ENCODE measurements around the gene TEX38. TPM values are rescaled to one million over a fixed set of nuclear protein-coding genes. Genes with fewer than 3 reads are reported as not detected.
"Not testable (repeated sequence)": the region's sequence is repeated elsewhere in the genome, so short reads cannot be mapped to it uniquely, and the experiment has no call there.

The TEX38 gene
- total RNA-seq, 1 experiment from 2014 or later: not detected

GRCh38 chr1:46653405-46653958 is 18.2 kb upstream of the TEX38 start:
- POLR2A ChIA-PET: no interaction called here
- DNase-seq (ENCODE audit: low read depth, low spot score): no peak
- no peaks in the 10 kb centered on the region for H3K9me3 ChIP-seq (ENCODE audit: control insufficient read depth, insufficient read depth, low read depth, low read length)
- in situ Hi-C loops (cut with HindIII; ENCODE audit: low pct_unique_long_range_greater_than_20kb, low sequenced_read_pairs) (no loop called here), intact Hi-C loops (cut with micrococcal nuclease; ENCODE audit: unreplicated experiment) (no loop called here)
- no peak overlapping the region for H3K4me3 ChIP-seq (ENCODE audit: low read depth in 2 of 2, low read length in 2 of 2)
- peaks cover 16% of the 10 kb centered on the region for H3K36me3 ChIP-seq (ENCODE audit: control insufficient read depth, insufficient read depth, low read length)
- no TSS peak for BruUV-seq (replicated peaks)
- H3K27ac ChIP-seq (ENCODE audit: low read length): peak overlapping the region; percentile 52
- H3K27me3 ChIP-seq (ENCODE audit: control insufficient read depth, insufficient read depth, low read length): no peaks in the 10 kb centered on the region
- TF ChIP-seq, protein P1, sequence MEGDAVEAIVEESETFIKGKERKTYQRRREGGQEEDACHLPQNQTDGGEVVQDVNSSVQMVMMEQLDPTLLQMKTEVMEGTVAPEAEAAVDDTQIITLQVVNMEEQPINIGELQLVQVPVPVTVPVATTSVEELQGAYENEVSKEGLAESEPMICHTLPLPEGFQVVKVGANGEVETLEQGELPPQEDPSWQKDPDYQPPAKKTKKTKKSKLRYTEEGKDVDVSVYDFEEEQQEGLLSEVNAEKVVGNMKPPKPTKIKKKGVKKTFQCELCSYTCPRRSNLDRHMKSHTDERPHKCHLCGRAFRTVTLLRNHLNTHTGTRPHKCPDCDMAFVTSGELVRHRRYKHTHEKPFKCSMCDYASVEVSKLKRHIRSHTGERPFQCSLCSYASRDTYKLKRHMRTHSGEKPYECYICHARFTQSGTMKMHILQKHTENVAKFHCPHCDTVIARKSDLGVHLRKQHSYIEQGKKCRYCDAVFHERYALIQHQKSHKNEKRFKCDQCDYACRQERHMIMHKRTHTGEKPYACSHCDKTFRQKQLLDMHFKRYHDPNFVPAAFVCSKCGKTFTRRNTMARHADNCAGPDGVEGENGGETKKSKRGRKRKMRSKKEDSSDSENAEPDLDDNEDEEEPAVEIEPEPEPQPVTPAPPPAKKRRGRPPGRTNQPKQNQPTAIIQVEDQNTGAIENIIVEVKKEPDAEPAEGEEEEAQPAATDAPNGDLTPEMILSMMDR (IDR thresholded peaks at IDR 0.05): no peak
- 0 out of 2 replicates have a peak, but pooled peaks have one; percentile 24 for TF ChIP-seq TCF7L2 (IDR thresholded peaks at IDR 0.05; ENCODE audit: low read depth, low read length)
- ATAC-seq: no peak
- peaks cover 5% of the 10 kb centered on the region; the same call in 1 of the 2 replicates for H3K4me1 ChIP-seq (ENCODE audit: control insufficient read depth, insufficient read depth, low read length)
- CTCF ChIA-PET: no interaction called here

GRCh38 chr1:46654012-46654411 is 17.6 kb upstream of the TEX38 start:
- H3K4me1 ChIP-seq (ENCODE audit: control insufficient read depth, insufficient read depth, low read length): peaks cover 5% of the 10 kb centered on the region; the same call in 1 of the 2 replicates
- ChIA-PET POLR2A (no interaction called here), CTCF (no interaction called here)
- intact Hi-C loops (cut with micrococcal nuclease; ENCODE audit: unreplicated experiment) (no loop called here), in situ Hi-C loops (cut with HindIII; ENCODE audit: low pct_unique_long_range_greater_than_20kb, low sequenced_read_pairs) (no loop called here)
- DNase-seq (ENCODE audit: low read depth, low spot score) (no peak), ATAC-seq (no peak)
- no TSS peak for BruUV-seq (replicated peaks)
- no peak overlapping the region for H3K4me3 ChIP-seq (ENCODE audit: low read depth in 2 of 2, low read length in 2 of 2)
- peaks cover 16% of the 10 kb centered on the region for H3K36me3 ChIP-seq (ENCODE audit: control insufficient read depth, insufficient read depth, low read length)
- TF ChIP-seq, protein P1 (IDR thresholded peaks at IDR 0.05): no peak
- no peak for TF ChIP-seq TCF7L2 (IDR thresholded peaks at IDR 0.05; ENCODE audit: low read depth, low read length)
- no peak for TF ChIP-seq REST (IDR thresholded peaks at IDR 0.05; ENCODE audit: insufficient read depth in 1 of 2, low read depth in 2 of 2, low read length in 1 of 2)
- TF ChIP-seq POLR2AphosphoS5 (IDR thresholded peaks at IDR 0.05; ENCODE audit: low read depth, low read length): no peak
- no peak for TF ChIP-seq SIN3A (IDR thresholded peaks at IDR 0.05; ENCODE audit: borderline replicate concordance, insufficient read depth, low read depth, low read length)
- peak overlapping the region; percentile 52; the same call in 1 of the 2 replicates for H3K27ac ChIP-seq (ENCODE audit: low read length)
- no peaks in the 10 kb centered on the region for H3K27me3 ChIP-seq (ENCODE audit: control insufficient read depth, insufficient read depth, low read length)
- no peaks in the 10 kb centered on the region for H3K9me3 ChIP-seq (ENCODE audit: control insufficient read depth, insufficient read depth, low read depth, low read length)

- intact Hi-C loops (cut with micrococcal nuclease; ENCODE audit: unreplicated experiment); ATAC-seq; CTCF ChIA-PET; H3K9me3 ChIP-seq (ENCODE audit: control insufficient read depth, insufficient read depth, low read depth, low read length); POLR2A ChIA-PET; H3K4me1 ChIP-seq (ENCODE audit: control insufficient read depth, insufficient read depth, low read length); H3K4me3 ChIP-seq (ENCODE audit: low read depth in 2 of 2, low read length in 2 of 2); in situ Hi-C loops (cut with HindIII; ENCODE audit: low pct_unique_long_range_greater_than_20kb, low sequenced_read_pairs); H3K27me3 ChIP-seq (ENCODE audit: control insufficient read depth, insufficient read depth, low read length); H3K27ac ChIP-seq (ENCODE audit: low read length); BruUV-seq (replicated peaks); DNase-seq (ENCODE audit: low read depth, low spot score): not testable (repeated sequence)
- H3K36me3 ChIP-seq (ENCODE audit: control insufficient read depth, insufficient read depth, low read length): peaks cover 16% of the 10 kb centered on the region
Measured at GRCh38 chr1:46654698-46655097, 17.0 kb upstream of the TEX38 start.

Data from Panc1 (cell line).